Measurements from ENCODE around the gene QDPR. TPM values are rescaled to one million over a fixed set of nuclear protein-coding genes. Genes with fewer than 3 reads are reported as not detected.

QDPR gene
- total and polyA plus RNA-seq, 9 of the 15 experiments (the other 6 are each of a cell fraction or from before 2014, with no cell fraction given), result 5.7 to 29.7 (median 17.2) TPM

GRCh38 chr4:17511051-17511450, 839 bp downstream of the QDPR start:
- Histone ChIP-seq H3K9me1 (ENCODE audit: control insufficient read depth, insufficient read depth, low read length) (no peaks in the 10 kb centered on the region), H3K4me2 (ENCODE audit: insufficient read depth, low read length) (peak overlapping the region; percentile 92), H3K79me2 (ENCODE audit: control insufficient read depth, insufficient read depth, low read length) (peaks cover 19% of the 10 kb centered on the region), H3K36me3 (ENCODE audit: control insufficient read depth, insufficient read depth, low read length) (peaks cover 38% of the 10 kb centered on the region), H3K27me3 (ENCODE audit: control insufficient read depth in 2 of 2, insufficient read depth in 2 of 2, low read length in 2 of 2) (peaks cover 9 to 10% of the 10 kb centered on the region in 2 experiments; a peak in 4 of 5 replicates), H3K27ac (ENCODE audit: extremely low read depth, low read depth, low read length) (peak overlapping the region; percentile 71; the same call in 2 of the 3 replicates), H3K9me3 (replicated peaks; ENCODE audit: control insufficient read depth, insufficient read depth, low read depth, low read length) (no peaks in the 10 kb centered on the region), H2AFZ (ENCODE audit: low read depth, low read length) (peak overlapping the region; percentile 92), H3K9ac (ENCODE audit: insufficient read depth in 1 of 2, low read depth in 2 of 2, low read length in 2 of 2) (peak overlapping the region; percentile 86 to 90), H3K4me3 (peak overlapping the region; percentile 89), H3K4me1 (replicated peaks in 1 of 2; ENCODE audit: control insufficient read depth in 2 of 2, insufficient read depth in 2 of 2, low read length in 2 of 2) (peaks cover 8 to 17% of the 10 kb centered on the region in 2 experiments; a peak in 4 of 5 replicates), H4K20me1 (replicated peaks; ENCODE audit: control insufficient read depth, insufficient read depth, low read length) (peaks cover 4% of the 10 kb centered on the region; the same call in 1 of the 2 replicates)
- in situ Hi-C loops (cut with MboI) (no loop called here), intact Hi-C loops (cut with micrococcal nuclease) (no loop called here)
- peak; percentile 50 for ATAC-seq
- CTCF ChIA-PET (ENCODE audit: low intra/inter-chr PET ratio), result no interaction called here
- DNase-seq (ENCODE audit: extremely low read depth in 1 of 4, low spot score in 3 of 4), result peak in 2 of 4 experiments; percentile 30 to 70
- BruUV-seq (replicated peaks), result no TSS peak
- WGBS (ENCODE audit: insufficient coverage, low coverage, missing lambda C conversion rate), result 1% methylated on average over 9 of the region's 9 CpGs
- FAIRE-seq, result no peak
- POLR2A ChIA-PET, result interaction anchor here (0.9 to 2.0 kb wide), 3 partner anchors 16 to 299 kb away, joined by 3 to 7 read pairs (median 4); partner anchors contain the start of gene DCAF16
- TF ChIP-seq GTF2A2 (tag; IDR thresholded peaks at IDR 0.05) (no peak), ZBTB7A (IDR thresholded peaks at IDR 0.05; ENCODE audit: borderline replicate concordance, control insufficient read depth, low read depth, low read length) (peak; percentile 39; the same call in 1 of the 2 replicates), MEIS2 (IDR thresholded peaks at IDR 0.05; ENCODE audit: partially characterized antibody) (peak; percentile 7), ZBED1 (IDR thresholded peaks at IDR 0.05) (no peak), ZNF316 (IDR thresholded peaks at IDR 0.05) (0 out of 2 replicates have a peak, but pooled peaks have one; percentile 24), NR2C1 (IDR thresholded peaks at IDR 0.05) (no peak), NR2C1 (tag; IDR thresholded peaks at IDR 0.05) (0 out of 2 replicates have a peak, but pooled peaks have one; percentile 16), NR2C2 (CRISPR knock-in tag; IDR thresholded peaks at IDR 0.05) (no peak), NR2C2 (tag; IDR thresholded peaks at IDR 0.05) (peak; percentile 22; the same call in 1 of the 2 replicates)

All from K562 (cell line).